ENCODE data around the gene ATP8B2.
"Not testable (repeated sequence)": the region's sequence is repeated elsewhere in the genome, so short reads cannot be mapped to it uniquely, and the experiment has no call there.

ATP8B2 gene

DNA sequence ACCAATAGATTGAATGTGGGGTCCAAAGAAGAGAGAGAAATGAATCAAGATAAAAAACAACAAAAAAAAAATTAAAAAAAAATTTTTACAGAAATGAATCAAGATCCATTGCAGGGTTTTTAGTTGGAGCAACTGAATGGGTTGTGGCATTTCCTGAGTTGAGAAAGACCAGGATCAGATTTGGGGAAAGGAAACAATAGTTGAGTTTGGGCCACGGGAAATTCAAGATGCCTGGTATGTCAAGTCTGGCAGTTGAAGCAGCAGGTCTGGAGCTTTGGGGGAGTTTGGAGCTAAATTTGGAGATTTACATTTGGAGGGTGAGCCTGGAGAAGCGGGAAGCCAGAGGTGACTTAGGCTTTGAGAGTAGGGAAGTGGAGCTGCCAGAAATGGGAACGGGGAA is 22.6 kb downstream of the ATP8B2 start:
- no peak for DNase-seq

DNA sequence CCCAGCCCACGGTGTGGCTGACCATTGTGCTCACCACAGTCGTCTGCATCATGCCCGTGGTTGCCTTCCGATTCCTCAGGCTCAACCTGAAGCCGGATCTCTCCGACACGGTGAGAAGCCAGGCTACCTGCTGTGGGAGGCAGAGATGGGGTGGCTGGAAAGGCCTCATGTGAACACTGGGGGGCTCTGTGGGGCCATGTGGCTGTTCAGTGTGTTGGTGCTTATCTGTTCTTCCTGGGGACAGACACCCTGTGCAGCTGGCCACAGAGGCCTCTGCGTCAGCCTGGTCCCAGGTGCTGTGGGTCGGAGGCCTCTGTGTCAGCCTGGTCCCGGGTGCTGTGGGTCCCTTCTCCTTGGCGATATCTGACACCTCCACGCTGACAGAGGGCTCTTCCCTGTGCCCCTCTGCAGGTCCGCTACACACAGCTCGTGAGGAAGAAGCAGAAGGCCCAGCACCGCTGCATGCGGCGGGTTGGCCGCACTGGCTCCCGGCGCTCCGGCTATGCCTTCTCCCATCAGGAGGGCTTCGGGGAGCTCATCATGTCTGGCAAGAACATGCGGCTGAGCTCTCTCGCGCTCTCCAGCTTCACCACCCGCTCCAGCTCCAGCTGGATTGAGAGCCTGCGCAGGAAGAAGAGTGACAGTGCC is 23.2 kb downstream of the ATP8B2 start:
- DNase-seq = no peak

DNA sequence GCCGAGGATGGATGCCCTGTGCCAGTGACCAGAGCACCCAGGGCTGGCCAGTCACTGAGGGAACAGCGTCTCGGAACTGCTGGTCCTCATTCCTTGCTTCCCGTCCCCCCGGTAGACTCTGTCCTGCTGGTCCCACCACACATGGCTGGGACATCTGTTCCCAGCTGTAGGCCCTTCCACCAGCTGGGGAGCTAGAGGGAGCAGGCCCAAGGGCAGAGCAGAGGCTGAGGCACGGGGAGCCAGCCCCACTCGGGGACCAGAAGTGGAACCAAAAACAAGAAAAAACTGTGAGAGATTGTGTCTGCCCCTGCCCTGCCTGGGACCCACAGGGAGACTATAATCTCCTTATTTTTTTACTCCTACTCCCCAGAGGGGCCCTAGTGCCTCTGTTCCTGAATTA is 23.8 kb downstream of the ATP8B2 start:
- DNase-seq = no peak

DNA sequence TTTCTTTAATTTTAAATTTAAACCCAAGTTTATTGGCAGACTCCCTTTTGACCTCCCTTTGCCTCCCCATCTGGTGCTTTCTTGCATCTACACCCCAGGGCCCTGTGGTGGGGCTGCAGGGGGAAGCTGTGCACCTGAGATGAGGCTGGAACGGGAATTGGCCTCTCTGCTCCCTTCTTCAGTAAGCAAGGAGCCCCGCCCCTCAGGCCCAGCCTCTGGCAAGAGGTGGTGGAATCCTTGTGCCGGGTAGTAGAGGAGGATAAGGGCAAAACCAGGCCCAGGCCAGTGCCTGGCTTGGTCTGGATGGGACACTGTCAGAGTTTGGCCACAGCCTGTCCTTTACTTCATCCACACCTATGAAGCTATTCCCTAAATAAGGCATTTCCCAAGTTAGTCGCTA is 25.1 kb downstream of the ATP8B2 start:
- DNase-seq = no peak

DNA sequence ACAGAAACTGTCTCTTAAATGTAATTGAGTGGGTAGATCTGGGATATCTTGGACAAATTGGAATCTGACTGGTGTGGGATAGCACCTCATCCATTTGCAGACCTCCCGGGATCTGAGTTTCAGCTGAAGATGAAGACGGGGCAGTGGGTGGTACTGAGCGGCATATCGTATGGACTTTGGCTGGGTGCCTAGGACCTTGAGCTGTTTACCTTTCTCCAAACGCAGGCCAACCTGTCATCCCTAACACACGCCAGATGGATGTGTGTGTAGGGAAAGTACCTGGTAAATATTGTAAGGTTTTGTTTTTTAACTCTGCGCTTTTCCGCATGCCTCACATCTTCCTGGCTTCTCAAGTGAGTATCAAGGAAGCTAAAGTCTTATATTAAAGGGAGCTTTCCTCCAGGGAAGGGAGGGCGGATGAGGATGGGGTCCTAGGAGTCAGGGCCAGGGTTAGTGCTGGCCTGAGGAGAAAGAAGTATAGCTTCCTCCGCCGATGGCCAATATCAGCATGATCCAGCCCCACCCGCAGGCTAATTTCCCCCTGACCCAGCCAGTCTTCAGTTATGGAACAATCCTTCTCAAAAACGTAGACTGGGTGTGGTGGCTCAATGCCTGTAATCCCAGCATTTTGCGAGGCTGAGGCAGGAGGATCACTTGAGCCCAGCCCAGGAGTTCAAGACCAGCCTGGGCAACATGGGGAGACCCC is 26.2 kb downstream of the ATP8B2 start:
- DNase-seq = no peak

DNA sequence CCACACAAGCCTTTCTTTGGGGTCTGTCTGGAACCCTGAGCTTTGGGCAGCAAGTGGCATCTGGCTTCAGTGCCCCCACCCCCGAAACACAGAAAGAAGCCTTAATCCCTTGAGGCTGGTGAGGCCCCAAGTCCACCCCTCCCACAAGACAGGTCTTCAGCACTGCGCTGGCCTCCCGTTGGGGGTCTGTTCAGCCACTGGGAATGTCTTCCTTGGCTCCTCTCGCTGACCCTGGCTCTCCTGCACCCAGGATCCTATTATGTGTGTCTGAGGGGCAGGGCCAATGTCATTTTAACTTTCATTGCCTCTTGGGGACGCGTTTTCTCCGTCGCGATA is 26.9 kb downstream of the ATP8B2 start:
- no peak for DNase-seq

DNA sequence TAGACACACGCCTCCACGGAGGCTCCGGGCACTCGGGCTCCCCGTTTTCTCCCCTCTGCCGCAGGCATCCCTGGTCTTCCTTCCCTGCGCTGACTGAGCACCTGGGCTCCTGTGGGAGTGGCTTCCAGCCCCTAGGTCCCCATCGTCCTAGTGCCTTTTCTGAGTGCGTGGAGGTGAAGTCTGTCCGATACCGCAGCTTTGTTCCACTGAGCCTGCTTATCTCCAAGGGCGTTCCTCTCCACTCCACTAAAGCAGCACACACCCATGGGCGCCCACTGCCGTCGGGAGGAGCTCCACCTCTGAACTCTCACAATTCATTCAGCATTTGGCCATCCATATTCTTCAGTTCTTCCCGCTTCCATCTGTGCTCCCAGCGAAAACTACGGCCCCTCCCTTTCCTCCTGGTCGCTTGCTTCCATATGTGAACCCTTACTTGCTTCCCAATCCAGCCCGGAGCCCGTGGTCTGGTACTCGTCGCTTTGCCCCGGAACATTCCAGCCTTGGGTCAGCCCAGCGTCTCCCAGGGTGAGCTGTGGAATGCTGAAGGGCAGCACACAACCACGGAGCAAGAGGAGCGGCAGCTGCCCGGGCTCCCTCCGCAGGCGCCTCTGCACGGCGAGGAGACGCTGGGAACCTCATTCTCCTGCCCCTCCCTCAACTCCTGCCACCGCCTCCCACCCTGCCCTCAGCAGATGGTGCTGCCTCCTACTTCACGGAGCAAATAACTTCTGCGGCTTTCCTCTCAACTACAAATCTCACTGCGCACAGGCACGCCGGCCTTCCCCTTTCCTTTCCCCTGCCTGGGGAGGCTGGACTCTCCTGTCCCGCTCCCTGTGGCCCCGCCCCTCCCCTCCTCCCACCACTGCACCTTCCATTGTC is 27.5 kb downstream of the ATP8B2 start:
- DNase-seq = peak; percentile 26

DNA sequence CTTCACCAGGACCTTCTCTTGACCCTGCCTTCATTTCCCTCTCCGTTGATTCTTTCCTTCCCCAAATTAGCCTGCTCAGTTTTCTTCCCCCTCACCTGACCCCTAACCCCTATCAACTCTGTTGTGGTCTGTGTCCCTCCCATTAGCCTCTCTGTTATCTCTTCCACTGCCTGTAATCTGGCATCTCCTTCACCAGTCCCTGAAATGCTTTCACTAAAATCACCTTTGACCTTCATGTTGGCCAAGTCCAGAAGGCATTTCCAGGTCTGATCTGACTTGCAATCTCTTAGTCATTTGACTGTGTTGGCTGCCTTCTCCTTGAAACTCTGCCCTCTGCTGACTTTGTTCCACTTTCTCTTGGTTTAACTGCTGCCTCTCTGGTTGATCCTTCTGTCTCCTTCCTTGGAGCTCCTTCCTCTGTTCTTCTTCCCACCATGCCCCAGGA is 28.2 kb downstream of the ATP8B2 start:
- no peak for DNase-seq

DNA sequence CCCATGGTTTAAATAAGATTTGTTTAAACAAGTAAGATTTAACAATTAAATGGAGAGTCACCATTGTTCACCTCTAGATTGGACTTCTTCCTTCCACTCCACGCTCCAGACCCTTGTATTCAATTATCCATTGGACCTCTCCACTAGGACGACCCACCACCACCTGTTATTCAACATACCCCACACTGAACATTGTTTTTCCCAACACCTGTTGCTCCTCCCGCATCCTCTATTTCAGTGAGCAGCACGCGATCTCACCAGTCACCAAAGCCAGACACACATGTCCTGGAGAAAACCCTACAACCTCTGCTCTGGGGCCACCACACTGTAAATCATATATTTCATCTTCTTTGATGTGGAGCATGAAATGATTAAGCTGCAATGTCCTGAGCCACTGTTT is 28.6 kb downstream of the ATP8B2 start:
- DNase-seq = no peak

DNA sequence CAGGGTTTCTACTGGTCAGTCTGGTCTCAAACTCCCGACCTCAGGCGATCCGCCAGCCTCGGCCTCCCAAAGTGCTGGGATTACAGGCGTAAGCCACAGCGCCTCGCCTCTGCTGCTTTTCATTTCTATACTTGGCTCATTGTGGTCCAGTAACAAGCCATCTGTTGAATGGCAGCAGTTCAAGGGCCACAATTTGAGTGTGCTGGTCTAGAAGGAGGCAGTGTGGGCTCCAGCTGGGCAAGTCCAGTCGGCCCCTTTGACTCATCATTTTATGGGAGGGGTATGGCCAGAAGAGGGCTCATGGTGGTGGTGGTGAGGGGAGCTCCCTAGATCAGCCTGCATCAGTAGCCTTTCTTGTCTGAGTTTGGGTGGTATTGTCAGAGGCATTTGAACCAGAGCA is 33.2 kb downstream of the ATP8B2 start:
- DNase-seq = no peak

DNA sequence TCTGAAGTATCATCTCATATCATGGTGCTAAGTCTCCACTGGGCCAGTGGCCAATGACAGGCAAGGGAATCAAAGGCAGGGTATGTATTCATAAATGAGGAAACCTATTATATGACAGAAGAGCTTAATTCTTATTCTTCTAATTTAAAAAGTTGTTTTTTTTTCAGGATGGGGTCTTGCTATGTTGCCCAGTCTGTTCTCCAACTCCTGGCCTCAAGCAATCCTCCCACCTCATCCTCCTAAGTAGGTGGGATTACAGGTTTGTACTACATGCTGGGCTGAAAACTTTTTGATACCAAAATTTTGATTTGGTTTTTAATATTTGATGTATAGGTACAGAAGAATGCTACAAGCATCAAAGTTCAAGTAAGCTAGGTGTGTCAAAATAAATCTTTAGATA is 35.0 kb downstream of the ATP8B2 start:
- no peak for DNase-seq

DNA sequence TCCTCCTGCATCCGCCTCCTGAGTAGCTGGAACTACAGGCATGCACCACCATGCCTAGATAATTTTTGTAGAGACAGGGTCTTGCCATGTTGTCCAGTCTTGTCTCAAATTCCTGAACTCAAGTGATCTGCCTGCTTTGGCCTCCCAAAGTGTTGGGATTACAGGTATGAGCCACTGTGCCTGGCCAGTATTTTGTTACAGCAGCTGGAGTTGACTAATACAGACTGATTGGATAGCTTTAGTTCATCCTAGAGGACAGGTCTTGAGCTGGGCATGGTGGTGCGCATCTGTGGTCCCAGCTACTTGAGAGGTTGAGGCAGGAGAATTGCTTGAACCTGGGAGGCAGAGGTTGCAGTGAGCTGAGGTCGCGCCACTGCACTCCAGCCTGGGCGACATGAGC is 35.6 kb downstream of the ATP8B2 start:
- DNase-seq = not testable (repeated sequence)

DNA sequence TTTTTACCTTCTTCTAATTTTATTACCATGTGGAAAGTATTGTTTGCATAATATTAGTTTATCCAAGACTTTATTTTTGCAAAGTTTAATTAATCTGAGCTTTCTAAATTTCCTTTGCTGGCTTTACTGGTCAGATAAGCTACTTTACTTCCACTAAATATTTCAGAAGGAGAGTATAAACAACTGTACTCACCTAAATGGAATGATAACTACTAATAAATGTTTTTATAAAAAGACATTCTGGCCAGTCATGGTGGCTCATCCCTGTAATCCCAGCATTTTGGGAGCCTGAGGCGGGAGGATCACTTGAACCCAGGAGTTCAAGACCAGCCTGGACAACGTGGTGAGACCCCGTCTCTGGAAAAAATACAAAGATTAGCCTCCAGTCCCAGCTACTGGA is 36.0 kb downstream of the ATP8B2 start:
- no peak for DNase-seq

DNA sequence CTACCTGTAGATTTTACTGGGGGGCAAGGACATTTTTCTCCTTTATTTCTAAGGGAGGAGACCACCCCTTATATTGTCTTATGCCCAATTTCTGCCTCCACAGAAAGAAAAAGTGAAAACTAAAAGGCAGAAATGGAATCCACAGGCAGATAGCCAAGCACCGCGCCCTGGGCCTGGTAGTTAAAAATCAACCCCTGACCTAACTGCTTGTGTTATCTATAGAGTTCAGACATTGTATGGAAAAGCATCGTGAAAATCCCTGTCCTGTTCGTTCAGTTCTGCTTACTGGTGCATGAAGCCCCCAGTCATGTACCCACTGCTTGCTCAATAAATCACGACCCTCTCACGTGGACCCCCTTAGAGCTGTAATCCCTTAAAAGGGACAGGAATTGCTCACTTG is 46.1 kb downstream of the ATP8B2 start:
- DNase-seq = no peak

DNA sequence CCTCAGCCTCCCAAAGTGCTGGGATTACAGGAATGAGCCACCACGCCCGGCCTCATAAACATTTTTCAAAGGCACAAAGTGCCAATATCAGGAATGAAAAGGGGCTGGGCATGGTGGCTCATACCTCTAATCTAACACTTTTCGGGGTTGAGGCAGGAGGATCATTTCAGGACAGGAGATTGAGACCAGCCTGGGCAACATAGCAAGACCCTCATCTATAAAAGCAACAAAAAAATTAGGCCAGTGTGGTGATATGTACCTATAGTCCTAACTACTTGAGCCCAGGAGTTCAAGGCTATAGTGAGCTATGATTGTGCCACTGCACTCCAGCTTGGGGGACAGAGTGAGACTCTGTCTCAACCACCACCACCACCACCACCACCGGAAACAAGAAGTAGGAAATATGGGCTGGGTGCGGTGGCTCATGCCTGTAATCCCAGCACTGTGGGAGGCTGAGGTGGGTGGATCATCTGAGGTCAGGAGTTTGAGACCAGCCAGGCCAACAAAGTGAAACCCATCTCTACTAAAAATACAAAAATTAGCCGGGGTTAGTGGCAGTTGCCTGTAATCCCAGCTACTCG is 48.5 kb downstream of the ATP8B2 start:
- not testable (repeated sequence) for DNase-seq

DNA sequence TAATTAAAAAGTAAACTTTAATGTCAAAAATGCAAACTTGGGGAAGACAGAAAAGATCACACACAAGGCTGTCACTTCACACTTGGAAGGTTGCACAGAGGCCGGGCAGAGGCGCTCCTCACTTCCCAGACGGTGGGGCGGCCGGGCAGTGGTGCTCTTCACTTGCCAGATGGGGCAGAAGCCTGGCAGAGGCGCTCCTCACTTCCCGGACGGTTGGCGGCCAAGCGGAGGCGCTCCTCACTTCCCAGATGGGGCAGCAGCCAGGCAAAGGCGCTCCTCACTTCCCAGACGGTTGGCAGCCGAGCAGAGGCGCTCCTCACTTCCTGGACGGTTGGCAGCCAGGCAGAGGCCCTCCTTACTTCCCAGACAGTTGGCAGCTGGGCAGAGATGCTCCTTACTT is 54.0 kb downstream of the ATP8B2 start:
- DNase-seq = no peak

DNA sequence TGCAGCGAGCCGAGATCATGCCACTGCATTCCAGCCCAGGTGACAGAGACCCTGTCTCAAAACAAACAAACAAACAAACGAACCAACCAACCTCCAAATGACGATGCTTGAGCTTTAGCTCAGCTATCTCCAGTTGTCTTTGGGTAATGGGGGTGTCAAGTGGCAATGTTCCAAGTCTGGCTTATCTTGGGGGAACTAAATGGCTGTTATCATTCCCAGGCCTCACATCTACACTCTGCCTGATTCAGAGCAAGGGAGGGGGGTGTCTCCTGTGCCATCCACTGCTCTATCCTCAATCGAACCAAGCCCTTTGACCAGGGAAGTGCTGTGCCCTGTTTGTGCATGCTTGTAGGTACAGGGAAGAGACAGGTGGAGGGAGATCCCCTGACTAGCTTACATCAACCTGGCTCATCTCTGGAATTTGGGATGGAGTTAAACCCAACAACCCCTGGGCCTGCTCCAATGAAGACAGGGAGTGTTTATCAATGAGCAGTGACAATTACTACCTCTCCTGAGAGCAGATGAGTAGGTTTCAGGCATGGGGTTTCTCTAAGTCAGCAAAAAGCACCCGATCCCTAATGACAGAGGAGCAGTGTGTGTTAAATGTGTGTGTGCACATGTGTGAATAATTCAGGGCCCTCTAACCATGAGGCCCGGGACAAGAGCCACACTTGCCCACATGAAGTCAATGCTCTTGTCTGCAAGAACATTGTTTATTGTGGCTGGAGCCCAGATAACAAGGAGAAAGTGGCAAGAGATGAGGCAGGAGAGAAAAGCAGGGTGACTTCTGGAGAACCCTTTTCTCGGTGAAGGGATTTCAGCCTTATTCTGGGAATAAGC is 59.5 kb downstream of the ATP8B2 start:
- no peak for DNase-seq

DNA sequence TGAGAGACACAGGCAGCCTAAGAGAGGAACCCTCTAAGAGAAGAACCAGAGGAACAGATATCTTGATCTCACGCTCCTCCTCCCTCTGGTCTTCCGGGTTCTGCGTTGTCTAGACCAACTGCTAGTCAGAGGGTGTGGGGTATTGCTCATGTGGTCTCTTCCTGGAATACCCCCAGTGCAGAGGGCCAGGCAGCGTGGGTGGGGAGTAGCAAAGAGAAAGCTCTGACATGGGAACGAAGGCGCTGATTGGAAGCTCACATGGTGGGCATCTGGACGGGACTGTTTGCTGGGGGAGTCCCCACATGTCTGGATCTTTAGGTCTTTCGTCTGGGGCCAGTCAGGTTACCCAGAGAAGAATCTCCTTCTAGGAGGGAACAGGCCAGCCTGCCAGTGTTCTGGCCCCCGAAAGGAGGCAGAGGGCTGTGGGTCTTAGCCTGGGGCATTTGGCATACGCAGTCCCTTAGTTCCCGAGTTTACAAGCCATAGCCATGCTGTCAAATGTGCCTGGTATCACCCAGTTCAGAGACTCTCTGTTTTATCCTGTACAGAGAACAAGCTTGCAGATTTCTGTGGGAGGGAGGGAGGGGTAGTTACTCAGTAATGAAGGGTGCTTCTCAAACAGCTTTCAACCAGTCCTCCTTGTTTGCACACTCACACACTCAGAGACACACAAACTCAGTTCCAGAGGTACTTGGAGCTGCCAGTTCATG is 61.5 kb downstream of the ATP8B2 start:
- peak; percentile 71 for DNase-seq

DNA sequence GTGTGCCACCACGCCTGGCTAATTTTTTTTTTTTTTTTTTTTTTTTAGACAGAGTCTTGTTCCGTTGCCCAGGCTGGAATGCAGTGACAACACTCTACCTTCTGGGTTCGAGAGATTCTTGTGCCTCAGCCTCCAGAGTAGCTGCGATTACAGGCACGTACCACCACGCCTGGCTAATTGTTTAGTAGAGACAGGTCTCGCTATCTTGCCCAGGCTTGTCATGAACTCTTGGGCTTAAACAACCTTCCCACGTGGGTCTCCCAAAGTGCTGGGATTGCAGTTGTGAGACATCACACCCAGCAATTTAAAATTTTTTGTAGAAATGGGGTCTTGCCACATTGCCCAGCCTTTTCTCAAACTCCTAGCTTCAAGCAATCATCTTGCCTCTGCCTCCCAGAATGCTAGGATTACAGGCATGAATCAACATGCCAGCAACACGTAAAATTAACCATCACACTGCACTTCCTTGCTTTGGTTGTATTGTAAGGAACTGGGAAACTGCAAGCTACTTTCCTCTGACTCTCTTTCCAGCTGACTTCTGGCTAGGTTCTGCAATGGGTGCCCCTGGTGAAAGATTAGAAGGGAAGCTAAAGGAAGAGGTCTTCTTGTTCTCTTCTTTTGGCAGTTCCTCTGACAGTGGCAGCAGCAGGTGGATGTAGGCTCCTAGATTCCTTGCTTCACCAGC is 65.9 kb downstream of the ATP8B2 start:
- no peak for DNase-seq

DNA sequence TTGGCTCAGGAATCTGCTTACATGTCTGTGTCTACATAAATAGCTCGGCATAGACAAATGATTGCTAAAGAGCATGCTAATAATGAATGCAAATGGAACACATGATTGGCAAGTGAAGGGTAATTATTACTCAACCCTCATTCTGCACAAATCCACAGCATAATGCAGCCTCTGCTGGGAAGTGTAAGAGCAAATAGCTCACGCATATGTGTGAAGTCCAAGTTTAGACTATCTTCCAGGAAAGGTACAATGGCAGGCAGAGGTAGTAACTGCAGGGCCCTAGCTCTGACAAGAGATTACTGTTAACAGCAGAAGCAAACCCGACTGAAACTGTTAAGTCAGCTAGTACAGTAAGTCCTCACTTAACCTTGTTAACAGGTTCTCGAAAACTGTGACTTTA is 72.8 kb downstream of the ATP8B2 start:
- no peak for DNase-seq

DNA sequence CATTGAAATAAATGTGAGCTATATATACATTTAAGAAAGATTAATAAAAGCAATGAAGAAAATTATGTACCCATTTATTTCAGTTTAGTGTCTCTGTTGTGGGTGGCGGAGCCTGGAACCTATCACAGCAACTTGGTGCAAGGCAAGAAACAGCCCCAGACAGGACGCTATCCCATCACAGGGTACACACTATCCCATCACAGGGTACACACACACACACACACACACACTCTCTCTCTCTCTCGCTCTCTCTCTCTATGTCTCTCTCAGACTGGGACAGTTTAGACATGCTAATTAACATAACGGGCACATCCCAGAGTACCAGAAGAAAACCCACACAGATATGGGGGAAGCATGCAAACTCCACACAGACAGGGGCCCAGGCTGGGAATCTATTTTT is 73.4 kb downstream of the ATP8B2 start:
- DNase-seq = no peak

All from CD4-positive, alpha-beta T cell treated with Interferon gamma for 1 hour (primary cell).